Measurements from ENCODE around the gene HDDC3. TPM values are rescaled to one million over a fixed set of nuclear protein-coding genes. Genes with fewer than 3 reads are reported as not detected.

Gene HDDC3
- total RNA-seq, 2 experiments from 2014 or later = 34.2 to 35.6 TPM

GRCh38 chr15:90915808-90916440 is 16.4 kb downstream of the HDDC3 start:
- no peaks in the 10 kb centered on the region for H3K4me1 Mint-ChIP-seq (ENCODE audit: low read depth)
- H3K36me3 Mint-ChIP-seq (ENCODE audit: low read depth) = peaks cover 39% of the 10 kb centered on the region
- no peak overlapping the region for H3K4me3 Mint-ChIP-seq
- DNase-seq (no peak), ATAC-seq (no peak)
- no peak overlapping the region for H3K27ac Mint-ChIP-seq
- CTCF ChIA-PET = no interaction called here
- no peaks in the 10 kb centered on the region for H3K9me3 Mint-ChIP-seq
- TF ChIP-seq CTCF (IDR thresholded peaks at IDR 0.05) = no peak
- POLR2A ChIA-PET = no interaction called here
- no peaks in the 10 kb centered on the region for H3K27me3 Mint-ChIP-seq
- intact Hi-C loops (cut with micrococcal nuclease) = no loop called here

- POLR2A ChIA-PET = interaction anchor here (1.6 kb wide), 1 partner anchor 10 kb away, joined by 5 read pairs; no protein-coding TSS in a partner anchor
- Mint-ChIP-seq H3K27me3 (no peaks in the 10 kb centered on the region), H3K27ac (no peak overlapping the region), H3K9me3 (no peaks in the 10 kb centered on the region), H3K36me3 (ENCODE audit: low read depth) (peaks cover 38% of the 10 kb centered on the region), H3K4me3 (no peak overlapping the region), H3K4me1 (ENCODE audit: low read depth) (no peaks in the 10 kb centered on the region)
- no peak for ATAC-seq
- no peak for TF ChIP-seq CTCF (IDR thresholded peaks at IDR 0.05)
- DNase-seq = no peak
- intact Hi-C loops (cut with micrococcal nuclease) = no loop called here
- CTCF ChIA-PET = no interaction called here
Observed at GRCh38 chr15:90915216-90915807, 17.0 kb downstream of the HDDC3 start.

GRCh38 chr15:90914305-90915080 is 17.9 kb downstream of the HDDC3 start:
- DNase-seq (no peak), ATAC-seq (no peak)
- Mint-ChIP-seq H3K27ac (no peak overlapping the region), H3K9me3 (no peaks in the 10 kb centered on the region), H3K27me3 (no peaks in the 10 kb centered on the region), H3K4me3 (no peak overlapping the region), H3K4me1 (ENCODE audit: low read depth) (no peaks in the 10 kb centered on the region), H3K36me3 (ENCODE audit: low read depth) (peaks cover 37% of the 10 kb centered on the region)
- no peak for TF ChIP-seq CTCF (IDR thresholded peaks at IDR 0.05)
- POLR2A ChIA-PET = interaction anchor here (1.2 to 1.6 kb wide), 3 partner anchors 9 to 16 kb away, joined by 3 to 5 read pairs (median 4); partner anchors contain the start of gene MAN2A2
- CTCF ChIA-PET = interaction anchor here (0.8 to 2.2 kb wide), 3 partner anchors 12 to 28 kb away, joined by 3 to 10 read pairs (median 8); partner anchors contain the start of genes HDDC3 and MAN2A2
- intact Hi-C loops (cut with micrococcal nuclease) = no loop called here

- TF ChIP-seq CTCF (IDR thresholded peaks at IDR 0.05) = no peak
- Mint-ChIP-seq H3K27me3 (no peaks in the 10 kb centered on the region), H3K27ac (no peak overlapping the region), H3K9me3 (no peaks in the 10 kb centered on the region), H3K4me1 (ENCODE audit: low read depth) (no peaks in the 10 kb centered on the region), H3K4me3 (no peak overlapping the region), H3K36me3 (ENCODE audit: low read depth) (peaks cover 34% of the 10 kb centered on the region)
- POLR2A ChIA-PET = interaction anchor here (1.2 to 1.6 kb wide), 4 partner anchors 8 to 17 kb away, joined by 3 to 5 read pairs (median 4); partner anchors contain the start of gene MAN2A2
- no peak for DNase-seq
- intact Hi-C loops (cut with micrococcal nuclease) = no loop called here
- CTCF ChIA-PET = interaction anchor here (0.8 to 2.2 kb wide), 3 partner anchors 11 to 27 kb away, joined by 3 to 10 read pairs (median 8); partner anchors contain the start of genes HDDC3 and MAN2A2
- no peak for ATAC-seq
Observed at GRCh38 chr15:90913398-90913944, 18.9 kb downstream of the HDDC3 start.

All from activated CD8-positive, alpha-beta T cell treated with anti-CD3 and anti-CD28 coated beads for 36 hours (primary cell).